Adipose tissue (tissue), 3 donors: ENCODE data around the gene TANC2. TPM values are rescaled to one million over a fixed set of nuclear protein-coding genes. Genes with fewer than 3 reads are reported as not detected.
"Not testable (repeated sequence)": the region's sequence is repeated elsewhere in the genome, so short reads cannot be mapped to it uniquely, and the experiment has no call there.

Experiments
- H3K27ac ChIP-seq: one replicate; pipeline ENCODE4 v1.5.1; 2013; ENCODE audit warnings: low read depth, low read length
- WGBS, 3 donors: extraction: QIAGEN DNeasy Blood & Tissue Kit; methylation state at CpG; one replicate each; pipeline ENCODE4 v1.1.7; 2013; 5-methylcytosine and 5-hydroxymethylcytosine counted together
- polyA plus RNA-seq, 3 donors: library from polyadenylated mRNA; stranded (reverse); fragments of 200-250 nt; gene quantifications; one replicate each; pipeline ENCODE4 v1.2.3, GENCODE V29; 2013
- donor health status: healthy with polysubstance abuse.
- donor health status: Bipolar disorder and iron deficiency.
- donor health status: healthy.

Gene TANC2
- polyA plus RNA-seq, 3 donors = 2.8 to 8.9 (median 3.3) TPM

GRCh38 chr17:62950067-62950466, 16.0 kb upstream of the TANC2 start:
- WGBS, 3 donors = 14 to 44% (median 30%) methylated on average over 1 of the region's 1 CpG
- H3K27ac ChIP-seq = no peak overlapping the region

- 91 to 96% (median 93%) methylated on average over 4 of the region's 4 CpGs for WGBS, 3 donors
- no peak overlapping the region for H3K27ac ChIP-seq
Observed at GRCh38 chr17:62955841-62956352, 10.1 kb upstream of the TANC2 start.

- WGBS, 3 donors = 69 to 82% (median 73%) methylated on average over 3 of the region's 3 CpGs
- H3K27ac ChIP-seq = no peak overlapping the region
Observed at GRCh38 chr17:62963296-62963695, 2.7 kb upstream of the TANC2 start.

GRCh38 chr17:62964506-62964905, 1.5 kb upstream of the TANC2 start:
- WGBS, 3 donors = 50 to 85% (median 78%) methylated on average over 4 of the region's 4 CpGs

GRCh38 chr17:62965174-62965685, 805 bp upstream of the TANC2 start:
- 65 to 76% (median 73%) methylated on average over 19 of the region's 19 CpGs for WGBS, 3 donors
- H3K27ac ChIP-seq = no peak overlapping the region

More at GRCh38 chr17:62964506-62964905, 1.5 kb upstream of the TANC2 start:
- H3K27ac ChIP-seq = no peak overlapping the region

GRCh38 chr17:62966426-62967204, 580 bp downstream of the TANC2 start:
- no peak overlapping the region for H3K27ac ChIP-seq
- 0% methylated on average over 55 to 80 of the region's 80 CpGs for WGBS, 3 donors

GRCh38 chr17:62967205-62967529, 1.1 kb downstream of the TANC2 start:
- H3K27ac ChIP-seq = no peak overlapping the region
- 9 to 22% (median 14%) methylated on average over 4 of the region's 4 CpGs for WGBS, 3 donors

GRCh38 chr17:62968445-62968923, 2.4 kb downstream of the TANC2 start:
- 1 to 2% (median 2%) methylated on average over 3 of the region's 3 CpGs for WGBS, 3 donors
- H3K27ac ChIP-seq = no peak overlapping the region

GRCh38 chr17:62970610-62971009, 4.6 kb downstream of the TANC2 start:
- H3K27ac ChIP-seq = no peak overlapping the region

- no peak overlapping the region for H3K27ac ChIP-seq
- WGBS, 3 donors = 69 to 91% (median 78%) methylated on average over 4 of the region's 4 CpGs
Observed at GRCh38 chr17:62971853-62972252, 5.8 kb downstream of the TANC2 start.

GRCh38 chr17:62974788-62975187, 8.8 kb downstream of the TANC2 start:
- WGBS, 3 donors = 76 to 97% (median 93%) methylated on average over 4 of the region's 4 CpGs
- H3K27ac ChIP-seq = no peak overlapping the region

- no peak overlapping the region for H3K27ac ChIP-seq
- 86 to 94% (median 93%) methylated on average over 2 of the region's 2 CpGs for WGBS, 3 donors
Observed at GRCh38 chr17:62975206-62975605, 9.2 kb downstream of the TANC2 start.

- H3K27ac ChIP-seq = not testable (repeated sequence)
- 86 to 90% (median 86%) methylated on average over 9 of the region's 9 CpGs for WGBS, 3 donors
Observed at GRCh38 chr17:62976643-62977231, 10.7 kb downstream of the TANC2 start.

- 62 to 77% (median 74%) methylated on average over 3 of the region's 3 CpGs for WGBS, 3 donors
- no peak overlapping the region for H3K27ac ChIP-seq
Observed at GRCh38 chr17:62980842-62981241, 14.8 kb downstream of the TANC2 start.

- 77 to 82% (median 81%) methylated on average over 2 of the region's 2 CpGs for WGBS, 3 donors
- H3K27ac ChIP-seq = no peak overlapping the region
Observed at GRCh38 chr17:62981933-62982332, 15.9 kb downstream of the TANC2 start.

- WGBS, 3 donors = 90 to 96% (median 94%) methylated on average over 1 of the region's 1 CpG
- H3K27ac ChIP-seq = no peak overlapping the region
Observed at GRCh38 chr17:62984801-62985200, 18.8 kb downstream of the TANC2 start.

- 95 to 99% (median 98%) methylated on average over 4 of the region's 4 CpGs for WGBS, 3 donors
- no peak overlapping the region for H3K27ac ChIP-seq
Observed at GRCh38 chr17:62986549-62986948, 20.5 kb downstream of the TANC2 start.

- WGBS, 3 donors = 93 to 94% (median 94%) methylated on average over 7 of the region's 7 CpGs
- H3K27ac ChIP-seq = no peak overlapping the region
Observed at GRCh38 chr17:62987136-62987535, 21.1 kb downstream of the TANC2 start.

- no peak overlapping the region for H3K27ac ChIP-seq
- WGBS, 3 donors = 60 to 90% (median 67%) methylated on average over 5 of the region's 5 CpGs
Observed at GRCh38 chr17:62989501-62989900, 23.5 kb downstream of the TANC2 start.

GRCh38 chr17:62994931-62995330, 28.9 kb downstream of the TANC2 start:
- no peak overlapping the region for H3K27ac ChIP-seq
- 45 to 82% (median 55%) methylated on average over 4 of the region's 4 CpGs for WGBS, 3 donors
